Forelimb muscle (tissue), 1 donor: ENCODE measurements around the gene USP38. TPM values are rescaled to one million over a fixed set of nuclear protein-coding genes. Genes with fewer than 3 reads are reported as not detected.
"Not testable (repeated sequence)": the region's sequence is repeated elsewhere in the genome, so short reads cannot be mapped to it uniquely, and the experiment has no call there.

Source experiments
- DNase-seq: peaks from one replicate; pipeline ENCODE4 v3.0.0-alpha.2; 2013; ENCODE audit warnings: low read depth
- polyA plus RNA-seq: library from polyadenylated mRNA; unstranded; fragments of 120-200 nt; gene quantifications from one replicate; pipeline ENCODE4 v1.2.1, GENCODE V29; 2013; ENCODE audit not compliant: insufficient read length

USP38 gene
- polyA plus RNA-seq, 1 donor: 18.7 TPM

DNA sequence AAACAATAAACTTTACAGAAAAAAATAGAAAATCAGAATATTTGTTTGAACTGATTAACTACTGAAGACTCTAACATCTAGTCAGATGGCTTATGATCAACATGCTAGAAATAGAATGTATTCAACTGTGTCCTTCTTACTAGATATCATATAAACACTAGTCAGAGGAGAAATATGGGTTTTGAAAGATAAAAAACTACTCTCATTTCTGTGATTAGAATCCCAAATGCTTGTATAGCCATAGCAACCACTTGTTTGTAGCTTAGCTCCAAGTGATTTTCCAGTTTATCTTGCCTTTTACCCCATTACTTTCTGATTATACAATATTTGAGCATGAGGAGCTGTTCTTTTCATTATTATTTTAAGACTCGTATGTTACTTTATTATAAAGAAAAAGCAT lies 31.2 kb downstream of the USP38 start:
- no peak for DNase-seq

DNA sequence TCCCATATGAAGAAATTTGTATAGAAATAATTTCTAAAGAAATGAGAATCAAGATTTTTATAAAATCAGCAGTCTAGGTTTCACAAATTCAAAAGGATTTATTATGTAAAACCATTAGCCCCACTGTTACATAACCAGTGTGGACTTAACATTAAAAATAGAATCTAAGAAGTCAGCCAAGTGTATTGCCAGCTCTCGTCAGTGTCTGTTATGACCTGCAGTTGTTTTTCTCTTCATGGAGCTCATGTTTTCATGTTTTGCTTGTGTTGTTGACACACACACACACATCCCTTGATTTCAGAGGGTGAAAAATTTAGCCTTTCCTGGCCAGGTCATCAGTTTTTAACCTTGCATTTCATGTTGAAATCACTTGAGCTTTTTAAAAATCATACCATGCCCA lies 39.5 kb downstream of the USP38 start:
- DNase-seq: no peak

DNA sequence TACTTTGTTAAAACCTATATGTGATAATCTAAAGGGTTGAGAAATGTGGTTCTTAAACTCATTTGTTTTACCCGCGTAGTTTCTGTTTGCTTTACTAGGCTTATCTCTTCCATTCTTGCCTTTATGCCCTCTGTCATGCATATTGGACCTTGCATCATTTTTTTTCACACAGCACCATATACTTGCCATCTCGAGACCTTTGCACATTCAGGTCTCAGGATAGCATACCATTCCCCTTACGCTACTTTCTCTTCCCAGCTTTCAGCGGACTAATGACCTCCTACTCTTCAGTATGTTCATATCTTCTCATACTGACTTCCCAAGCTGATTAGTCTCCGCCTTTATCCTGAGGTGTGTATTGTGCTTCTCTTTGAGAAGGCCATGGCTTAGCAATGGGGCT lies 40.5 kb downstream of the USP38 start:
- no peak for DNase-seq

GRCh38 chr4:143230683-143231082 lies 46.0 kb downstream of the USP38 start:
- no peak for DNase-seq

- no peak for DNase-seq
Observed at GRCh38 chr4:143232277-143232676, 47.6 kb downstream of the USP38 start.

GRCh38 chr4:143234153-143234552 lies 49.4 kb downstream of the USP38 start:
- DNase-seq: no peak

GRCh38 chr4:143237195-143237594 lies 52.5 kb downstream of the USP38 start:
- not testable (repeated sequence) for DNase-seq

DNA sequence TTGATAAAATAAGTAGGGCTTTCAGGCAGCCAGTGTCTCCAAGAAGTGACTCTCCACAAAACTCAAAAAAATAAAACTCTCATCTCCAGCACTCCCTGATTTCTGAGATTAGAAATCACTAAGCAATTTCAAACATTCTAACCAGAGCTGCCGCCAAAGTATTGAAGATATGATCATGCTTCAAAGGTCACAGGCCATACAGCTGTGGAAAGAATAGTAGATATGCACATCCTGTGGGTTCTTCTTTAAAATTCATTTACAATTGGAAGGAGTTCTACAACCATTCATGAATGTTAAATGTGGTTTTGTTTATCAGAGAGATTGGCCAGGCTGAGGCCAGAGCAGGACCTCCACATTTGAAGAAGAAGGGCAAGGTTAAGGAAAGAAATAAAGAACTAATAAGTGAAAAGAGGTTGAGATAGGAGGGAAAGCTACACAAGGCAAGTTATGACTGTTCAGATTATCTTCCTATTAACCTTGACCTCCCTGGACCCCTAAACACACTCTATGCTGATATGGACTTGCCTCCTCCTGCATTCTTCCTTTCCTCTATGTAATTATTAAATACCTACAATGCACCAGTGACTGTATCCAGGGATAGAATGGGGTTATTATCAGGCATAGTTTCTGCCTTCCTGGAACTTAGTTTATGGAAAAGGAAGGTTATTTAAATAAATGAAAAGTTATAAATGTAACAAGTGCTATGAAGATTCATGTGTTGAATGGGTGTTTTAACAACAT lies 56.4 kb downstream of the USP38 start:
- no peak for DNase-seq

DNA sequence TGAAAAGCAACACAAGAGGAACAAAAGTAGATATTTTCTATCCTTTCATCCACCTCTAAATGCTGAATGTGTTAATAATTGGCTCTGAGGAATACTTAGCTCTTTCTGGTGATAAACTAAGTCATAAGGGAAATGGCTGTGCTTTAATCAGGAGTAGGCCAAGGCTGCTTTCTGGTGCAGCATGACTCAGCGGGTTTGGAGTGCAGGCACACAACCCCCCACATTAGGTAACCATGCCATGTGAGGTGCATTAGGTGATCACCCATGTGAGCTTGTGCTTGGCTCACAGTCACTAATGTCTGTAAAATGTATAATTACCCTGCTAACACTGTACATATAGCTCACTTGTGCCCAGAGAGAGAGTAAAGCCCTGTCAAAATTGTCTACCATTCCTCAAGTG lies 57.2 kb downstream of the USP38 start:
- no peak for DNase-seq

DNA sequence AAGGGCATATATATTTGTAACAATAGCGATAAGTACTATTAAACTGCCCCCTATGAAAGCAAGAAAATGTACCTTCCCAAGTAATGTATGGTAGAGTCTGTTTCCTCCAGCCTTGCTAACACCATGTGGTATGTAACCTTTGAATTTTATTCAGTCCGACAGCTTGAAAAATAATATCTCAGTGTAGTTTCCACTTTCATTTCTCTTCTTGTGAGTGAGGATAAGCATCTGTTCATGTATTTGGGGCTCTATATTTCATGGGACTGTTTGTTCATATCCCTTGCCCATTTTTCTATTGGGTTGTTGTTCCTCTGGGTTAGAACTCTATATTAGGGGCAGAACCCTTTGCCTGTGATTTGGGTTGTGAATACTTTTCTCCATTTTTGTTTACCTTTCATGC lies 58.3 kb downstream of the USP38 start:
- no peak for DNase-seq

- no peak for DNase-seq
Observed at GRCh38 chr4:143246977-143247376, 62.3 kb downstream of the USP38 start.

DNA sequence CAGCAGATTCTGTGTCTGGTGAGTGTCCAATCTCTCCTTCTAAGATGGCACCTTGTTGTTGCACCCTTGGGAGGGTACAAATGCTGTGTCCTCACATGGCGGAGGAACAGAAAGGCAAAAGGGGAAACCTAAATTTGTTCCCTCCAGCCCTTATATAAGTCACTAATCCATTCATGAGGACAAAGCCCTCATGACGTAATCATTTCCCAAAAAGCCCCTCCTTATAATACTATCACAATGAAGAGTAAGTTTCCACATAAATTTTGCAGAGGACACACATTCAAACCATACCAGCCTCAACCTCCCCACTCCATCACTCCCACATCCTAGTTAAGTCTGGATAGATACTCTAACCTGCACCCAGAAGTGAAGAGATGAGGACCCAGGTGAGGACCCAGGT lies 63.1 kb downstream of the USP38 start:
- DNase-seq: no peak

DNA sequence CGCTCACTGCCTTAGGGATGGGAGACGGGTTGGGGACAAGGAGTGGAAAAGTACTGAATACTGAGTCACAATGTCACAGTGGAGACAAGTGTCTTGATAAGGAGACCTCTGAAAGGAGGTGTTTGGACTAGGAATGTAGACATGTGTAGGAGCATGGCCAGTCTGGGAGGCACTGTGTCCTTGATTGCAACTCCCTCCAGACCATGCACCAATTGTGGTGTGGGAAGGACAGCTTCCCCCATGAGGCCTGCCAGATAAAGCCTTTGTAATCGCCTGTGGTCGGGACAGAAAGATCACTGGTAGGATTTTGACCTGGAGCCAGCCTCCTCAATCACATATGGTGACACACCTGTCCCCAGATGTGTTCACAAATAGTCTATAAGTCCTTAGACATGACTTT lies 64.1 kb downstream of the USP38 start:
- DNase-seq: no peak

DNA sequence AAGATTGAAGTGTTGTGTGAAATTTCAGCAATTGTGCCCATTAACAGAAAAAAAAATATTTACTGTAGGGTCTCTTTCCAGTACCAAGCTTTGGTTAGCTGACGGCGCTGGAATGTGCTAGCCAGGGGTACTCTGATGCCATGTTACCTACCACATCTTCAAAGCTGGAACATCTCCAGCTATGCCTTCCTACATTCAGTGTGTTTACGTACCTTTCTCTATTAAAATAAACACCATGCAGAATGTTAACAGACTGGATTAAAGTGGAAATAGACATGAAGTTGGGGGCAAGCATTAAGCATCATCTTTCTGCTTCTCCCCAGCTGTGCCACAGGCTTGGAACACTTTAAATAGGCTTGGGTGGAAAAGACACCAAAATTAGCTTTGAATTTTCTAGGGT lies 65.9 kb downstream of the USP38 start:
- no peak for DNase-seq

DNA sequence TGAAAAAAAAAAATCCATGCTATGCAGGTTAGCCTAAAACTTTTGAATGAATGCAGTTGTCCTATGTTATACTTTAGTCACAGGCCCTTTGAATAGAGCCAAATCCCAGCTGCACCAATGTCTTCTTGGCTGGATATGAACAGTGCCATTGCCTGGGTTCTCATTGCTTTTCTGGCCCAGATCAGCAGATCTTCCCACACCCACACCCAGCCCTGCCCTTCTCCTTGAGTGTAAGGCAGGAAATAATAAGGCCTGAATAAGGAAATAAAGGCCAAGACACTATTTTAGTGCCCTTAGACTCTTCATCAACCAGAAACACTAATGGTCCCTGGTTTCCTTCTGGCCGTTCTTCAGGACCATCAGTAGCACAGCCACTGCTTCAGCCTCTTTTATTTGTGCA lies 66.6 kb downstream of the USP38 start:
- DNase-seq: no peak

DNA sequence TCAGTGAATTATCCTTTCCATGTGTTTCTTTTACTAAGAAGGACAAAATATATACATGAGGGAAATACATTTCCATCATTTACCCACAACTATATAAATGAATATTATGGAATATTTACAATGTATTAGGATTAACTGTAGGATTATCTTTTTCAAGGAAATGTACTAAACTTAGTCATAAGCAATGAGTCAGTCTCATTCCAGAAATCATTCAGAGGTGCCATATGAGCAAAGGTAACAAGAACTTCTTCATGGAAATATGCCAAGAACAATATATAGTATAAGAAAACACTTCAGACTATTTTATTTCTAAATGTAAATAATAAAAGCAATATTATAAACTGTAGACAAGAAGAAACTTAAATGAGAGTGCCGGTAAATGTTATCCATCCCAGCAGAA lies 67.1 kb downstream of the USP38 start:
- no peak for DNase-seq

DNA sequence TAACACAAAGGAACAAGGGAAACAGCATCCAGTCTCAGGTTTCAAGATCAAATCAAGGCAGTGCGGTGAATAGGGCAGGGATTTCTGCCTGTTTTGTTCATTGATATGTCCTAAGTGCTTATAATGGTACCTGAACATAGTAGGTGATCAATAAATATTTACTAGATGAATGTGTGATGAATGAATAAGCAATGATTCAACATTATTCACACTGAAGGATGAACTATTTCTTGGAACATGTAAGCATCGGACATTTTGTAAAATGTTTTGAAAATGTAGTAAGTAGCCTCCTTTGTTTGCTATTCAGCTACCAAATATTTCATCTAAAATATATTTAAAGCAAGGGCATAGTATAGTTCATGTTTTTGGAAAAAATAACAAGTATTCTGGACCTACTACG lies 67.8 kb downstream of the USP38 start:
- no peak for DNase-seq

DNA sequence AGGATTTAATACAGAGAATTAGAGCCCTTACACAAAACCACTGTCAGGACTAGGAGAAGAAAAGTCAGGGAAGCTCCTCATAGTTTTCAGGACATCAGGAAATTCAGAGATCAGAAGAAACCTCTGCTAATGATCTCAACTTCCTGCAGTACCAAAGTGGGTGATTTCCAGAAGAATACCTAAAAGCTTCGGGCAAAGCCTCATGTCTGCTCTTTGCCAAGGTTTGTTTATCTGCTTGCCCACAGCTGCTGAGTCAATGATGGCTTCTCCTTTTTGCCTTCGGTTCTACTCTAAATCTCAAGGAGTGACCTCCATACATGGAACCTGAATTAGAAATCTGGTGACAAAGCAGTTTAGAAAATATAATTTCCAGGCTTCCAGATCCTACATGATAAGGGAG lies 68.4 kb downstream of the USP38 start:
- DNase-seq: no peak

DNA sequence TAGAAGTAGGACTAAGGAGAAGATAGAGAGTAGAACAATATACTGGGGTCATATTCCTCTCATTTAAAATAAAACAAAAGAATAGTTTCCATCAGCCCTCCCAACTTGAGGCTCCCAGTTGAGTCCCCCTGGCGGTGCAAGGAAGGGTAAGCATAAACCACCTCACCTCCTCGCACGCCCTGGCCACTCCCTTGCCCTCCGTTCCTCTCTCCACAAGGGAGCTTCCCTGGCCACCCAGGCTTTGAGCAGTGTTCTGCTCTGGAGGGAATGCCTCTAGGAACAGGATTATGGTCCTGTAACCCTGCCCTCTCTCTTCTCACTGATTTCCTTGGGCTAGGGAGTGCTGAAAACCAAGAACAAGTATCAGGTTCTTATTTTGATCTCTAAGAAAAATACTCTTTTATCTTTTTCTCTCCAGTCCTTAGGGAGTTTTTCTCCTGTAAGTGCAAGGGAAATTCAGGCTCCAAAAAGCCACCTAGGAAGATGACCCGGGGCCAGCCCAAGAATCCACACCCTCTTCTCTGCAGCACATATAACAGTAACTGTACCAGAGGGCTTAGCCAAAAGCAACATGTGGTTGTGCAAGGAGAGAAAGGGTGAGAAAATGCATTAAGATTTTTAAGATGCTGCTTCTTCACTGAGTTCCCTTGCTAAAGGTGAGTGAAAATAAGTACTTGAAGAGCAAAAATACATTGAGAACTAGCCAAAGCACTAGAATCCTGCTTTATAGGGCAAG lies 69.9 kb downstream of the USP38 start:
- DNase-seq: no peak

DNA sequence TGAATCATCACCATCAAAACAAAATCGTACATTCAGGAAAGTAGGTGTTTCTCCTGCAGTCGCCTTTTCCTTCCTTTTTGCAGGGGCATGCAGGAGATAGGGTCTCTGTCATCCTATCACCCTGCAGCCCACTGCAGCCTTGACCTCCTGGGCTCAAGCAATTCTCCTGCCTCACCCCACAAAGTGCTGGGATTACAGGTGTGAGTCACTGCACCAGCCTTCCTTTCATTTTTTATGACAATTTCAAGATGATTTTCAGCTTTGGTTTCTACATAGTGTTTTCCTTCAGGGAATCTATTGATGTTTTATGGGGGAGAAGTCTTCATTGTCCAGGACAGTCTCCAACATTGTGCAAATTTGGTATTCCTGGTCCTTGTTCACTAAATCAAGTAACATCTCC lies 71.7 kb downstream of the USP38 start:
- DNase-seq: no peak

DNA sequence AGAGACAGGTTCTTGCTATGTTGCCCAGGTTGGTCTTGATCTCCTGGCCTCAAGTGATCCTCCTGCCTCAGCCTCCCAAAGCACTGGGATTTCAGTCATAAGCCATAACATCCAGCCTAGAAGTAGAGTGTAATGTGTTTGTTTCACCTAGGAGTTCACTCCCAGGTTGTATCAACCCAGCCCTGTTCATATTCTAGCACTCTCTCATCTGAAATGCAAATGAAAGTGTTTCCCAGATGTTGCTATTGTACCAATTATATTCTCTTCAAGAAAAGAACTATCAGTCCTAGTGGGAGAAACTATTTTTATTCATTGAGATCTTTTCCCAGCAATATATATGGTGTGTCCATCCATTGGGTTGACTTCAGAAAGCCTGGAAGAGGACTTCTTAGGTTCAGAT lies 72.6 kb downstream of the USP38 start:
- DNase-seq: no peak

DNA sequence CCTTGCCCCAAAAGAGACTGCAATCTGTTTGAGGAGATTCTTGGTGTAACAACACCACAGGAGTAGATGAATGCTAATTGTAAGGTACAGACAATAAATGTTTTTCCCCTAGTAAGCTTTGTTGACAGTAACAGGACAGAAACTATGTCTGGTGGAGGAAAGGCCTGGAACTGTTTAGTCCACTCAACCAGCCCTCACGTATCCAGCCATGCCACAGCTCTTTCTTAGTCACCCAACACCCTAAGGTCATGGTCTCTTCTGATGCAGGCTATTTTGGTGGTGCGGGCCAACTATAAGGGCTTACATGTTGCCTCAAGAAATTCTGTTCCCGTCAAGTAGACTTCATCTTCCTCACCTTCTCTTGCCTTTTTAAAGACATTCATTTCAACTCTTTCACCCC lies 76.0 kb downstream of the USP38 start:
- DNase-seq: no peak

DNA sequence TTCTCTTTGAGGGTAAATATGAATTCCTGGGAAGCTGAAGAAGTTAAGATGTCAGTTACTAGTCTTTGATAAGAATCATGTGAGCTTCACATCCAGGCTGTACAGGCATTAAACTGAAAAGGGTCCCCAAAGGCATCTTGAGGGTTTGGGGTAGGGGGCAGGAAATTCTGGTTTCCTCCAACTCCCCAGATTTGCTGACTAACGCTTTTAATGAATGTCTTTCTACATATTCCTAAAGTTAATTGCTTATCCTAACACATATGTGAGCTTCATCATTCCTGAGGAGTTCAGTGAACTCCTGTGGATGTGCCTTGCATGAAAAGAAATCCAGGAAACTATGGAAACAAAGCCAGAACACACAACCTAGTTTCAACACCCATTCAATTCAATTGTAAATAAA lies 78.1 kb downstream of the USP38 start:
- DNase-seq: no peak

DNA sequence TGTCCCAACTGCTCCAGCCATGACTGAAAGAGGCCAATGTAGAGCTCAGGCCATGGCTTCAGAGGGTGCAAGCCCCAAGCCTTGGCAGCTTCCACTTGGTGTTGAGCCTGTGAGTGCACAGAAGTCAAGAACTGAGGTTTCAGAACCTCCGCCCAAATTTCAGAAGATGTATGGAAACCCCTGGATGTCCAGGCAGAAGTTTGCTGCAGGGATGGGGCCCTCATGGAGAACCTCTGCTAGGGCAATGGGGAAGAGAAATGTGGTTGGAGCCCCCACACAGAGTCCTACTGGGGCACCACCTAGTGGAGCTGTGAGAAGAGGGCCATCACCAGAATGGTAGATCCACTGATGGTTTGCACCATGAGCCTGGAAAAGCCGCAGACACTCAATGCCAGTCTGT lies 83.0 kb downstream of the USP38 start:
- not testable (repeated sequence) for DNase-seq
